ENCODE data around the gene HCN1.
"Not testable (repeated sequence)": the region's sequence is repeated elsewhere in the genome, so short reads cannot be mapped to it uniquely, and the experiment has no call there.

The HCN1 gene

GRCh38 chr5:45334939-45335338 lies 361.2 kb downstream of the HCN1 start:
- no peak overlapping the region for H3K4me3 ChIP-seq (ENCODE audit: low read depth, low read length)
- DNase-seq (ENCODE audit: low read depth, low spot score): no peak
- ChIA-PET CTCF (no interaction called here), POLR2A (no interaction called here)
- TF ChIP-seq CTCF (IDR thresholded peaks at IDR 0.05; ENCODE audit: insufficient read depth, low read length, missing control alignments): no peak

DNA sequence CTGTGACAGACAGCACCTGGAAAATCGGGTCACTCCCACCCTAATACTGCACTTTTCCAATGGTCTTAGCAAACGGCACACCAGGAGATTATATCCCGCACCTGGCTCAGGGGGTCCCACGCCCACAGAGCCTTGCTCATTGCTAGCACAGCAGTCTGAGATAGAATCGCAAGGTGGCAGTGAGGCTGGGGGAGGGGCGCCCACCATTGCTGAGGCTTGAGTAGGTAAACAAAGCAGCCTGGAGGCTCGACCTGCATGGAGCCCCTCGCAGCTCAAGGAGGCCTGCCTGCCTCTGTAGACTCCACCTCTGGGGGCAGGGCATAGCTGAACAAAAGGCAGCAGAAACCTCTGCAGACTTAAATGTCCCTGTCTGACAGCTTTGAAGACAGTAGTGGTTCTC lies 383.6 kb downstream of the HCN1 start:
- DNase-seq (ENCODE audit: low read depth, low spot score); POLR2A ChIA-PET; H3K4me3 ChIP-seq (ENCODE audit: low read depth, low read length); CTCF ChIA-PET: not testable (repeated sequence)

- H3K4me3 ChIP-seq (ENCODE audit: low read depth, low read length): no peak overlapping the region
- DNase-seq (ENCODE audit: low read depth, low spot score): no peak
- CTCF ChIA-PET: no interaction called here
- POLR2A ChIA-PET: no interaction called here
- TF ChIP-seq CTCF (IDR thresholded peaks at IDR 0.05; ENCODE audit: insufficient read depth, low read length, missing control alignments): no peak
Measured at GRCh38 chr5:45295231-45295630, 400.9 kb downstream of the HCN1 start.

- ChIA-PET POLR2A (no interaction called here), CTCF (no interaction called here)
- no peak overlapping the region for H3K4me3 ChIP-seq (ENCODE audit: low read depth, low read length)
- DNase-seq (ENCODE audit: low read depth, low spot score): no peak
- TF ChIP-seq CTCF (IDR thresholded peaks at IDR 0.05; ENCODE audit: insufficient read depth, low read length, missing control alignments): no peak
Measured at GRCh38 chr5:45288746-45289145, 407.4 kb downstream of the HCN1 start.

DNA sequence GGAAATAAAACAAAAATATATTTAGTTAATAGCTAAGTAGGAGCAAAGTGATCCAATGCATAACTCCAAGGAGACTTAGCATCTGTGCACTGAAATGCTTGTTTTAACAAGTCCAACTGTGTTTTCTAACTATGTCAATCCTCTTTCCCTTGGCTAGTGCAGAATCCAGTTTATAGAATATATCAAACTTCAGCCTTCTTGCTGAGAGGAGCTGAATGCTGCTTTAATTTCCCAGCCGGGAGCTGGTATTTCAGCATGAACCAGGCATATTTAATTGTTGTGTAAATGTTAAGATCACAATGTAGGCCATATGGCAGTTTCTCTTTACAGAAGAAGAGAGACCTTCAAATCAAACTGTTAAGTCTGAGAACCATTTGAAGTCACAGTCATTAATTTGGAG lies 411.7 kb downstream of the HCN1 start:
- H3K4me3 ChIP-seq (ENCODE audit: low read depth, low read length): no peak overlapping the region
- ChIA-PET CTCF (no interaction called here), POLR2A (no interaction called here)
- TF ChIP-seq CTCF (IDR thresholded peaks at IDR 0.05; ENCODE audit: insufficient read depth, low read length, missing control alignments): no peak
- no peak for DNase-seq (ENCODE audit: low read depth, low spot score)

DNA sequence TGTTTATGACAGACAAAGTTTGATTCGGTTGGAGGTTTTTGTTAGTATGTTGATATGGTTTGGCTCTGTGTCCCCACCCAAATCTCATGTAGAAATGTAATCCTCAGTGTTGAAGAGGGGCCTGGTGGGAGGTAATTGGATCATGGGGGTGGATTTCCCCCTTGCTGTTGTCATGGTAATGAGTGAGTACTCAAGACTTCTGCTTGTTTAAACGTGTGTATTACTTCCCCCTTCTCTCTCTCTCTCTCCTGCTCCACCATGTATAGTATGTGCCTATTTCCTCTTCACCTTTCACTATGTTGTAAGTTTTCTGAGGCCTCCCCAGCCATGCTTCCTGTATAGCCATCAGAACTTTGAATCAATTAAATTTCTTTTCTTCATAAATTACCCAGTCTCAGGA lies 415.1 kb downstream of the HCN1 start:
- POLR2A ChIA-PET: no interaction called here
- DNase-seq (ENCODE audit: low read depth, low spot score): no peak
- H3K4me3 ChIP-seq (ENCODE audit: low read depth, low read length): no peak overlapping the region
- no peak for TF ChIP-seq CTCF (IDR thresholded peaks at IDR 0.05; ENCODE audit: insufficient read depth, low read length, missing control alignments)
- CTCF ChIA-PET: no interaction called here

DNA sequence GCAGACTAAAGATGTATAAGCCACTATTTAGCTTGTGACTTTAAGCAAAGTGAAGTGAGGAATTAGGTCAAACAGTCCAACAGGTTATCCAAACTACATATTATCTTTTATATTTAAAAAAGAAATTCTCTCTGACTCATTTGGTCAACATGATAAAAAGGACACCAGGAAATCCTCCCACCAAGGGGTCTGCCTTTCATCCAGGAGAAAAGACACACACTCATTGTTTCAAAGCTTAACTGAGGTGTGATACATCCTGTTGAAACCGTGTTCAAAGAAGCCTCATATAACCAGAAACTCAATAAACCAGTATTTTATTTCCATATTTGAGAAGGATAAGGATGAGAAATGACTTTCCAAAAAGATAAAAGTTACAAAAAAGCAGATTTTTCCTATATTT lies 417.1 kb downstream of the HCN1 start:
- no peak for TF ChIP-seq CTCF (IDR thresholded peaks at IDR 0.05; ENCODE audit: insufficient read depth, low read length, missing control alignments)
- no peak overlapping the region for H3K4me3 ChIP-seq (ENCODE audit: low read depth, low read length)
- CTCF ChIA-PET: no interaction called here
- no peak for DNase-seq (ENCODE audit: low read depth, low spot score)
- POLR2A ChIA-PET: no interaction called here
